IMR-90 (cell line): Measurements from ENCODE around the gene CACUL1. TPM values are rescaled to one million over a fixed set of nuclear protein-coding genes. Genes with fewer than 3 reads are reported as not detected.
"Not testable (repeated sequence)": the region's sequence is repeated elsewhere in the genome, so short reads cannot be mapped to it uniquely, and the experiment has no call there.

Source experiments
- ATAC-seq: fragments of 200-7000 bp; cut with Tn5 transposase; 2 replicates; pipeline ENCODE4 v1.9.1; 2020; ENCODE audit warnings: low read depth, mild to moderate bottlenecking, moderate library complexity
- BruUV-seq: library from RNA; stranded (reverse); fragments of 400-500 nt; replicated peaks from 2 replicates; lab custom pipeline; 2021; lab: Mats Ljungman, UMichigan
- CTCF ChIA-PET: fragments of 300-600 bp; formaldehyde crosslinking; extraction: SDS; loops from one replicate; lab custom pipeline; 2021; ENCODE audit warnings: antibody characterized with exemption; lab: Yijun Ruan, JAX
- POLR2A ChIA-PET: fragments of 300-600 bp; sonication (Branson Sonifier 250); formaldehyde crosslinking; loops from one replicate; lab custom pipeline; 2022; ENCODE audit warnings: antibody characterized with exemption; ENCODE audit not compliant: unreplicated experiment; lab: Charles Lee
- DNase-seq: peaks from one replicate; pipeline ENCODE4 v3.0.0; 2013
- H2AFZ ChIP-seq: replicated peaks from 2 replicates; pipeline ENCODE3; 2013; ENCODE audit warnings: low read length, mild to moderate bottlenecking; ENCODE audit not compliant: poor library complexity
- H2AK5ac ChIP-seq: 2 replicates; pipeline ENCODE4 v1.6.1; 2013; ENCODE audit warnings: low read depth, low read length, inconsistent platforms
- H2AK9ac ChIP-seq: replicated peaks from 2 replicates; pipeline ENCODE3; 2013; ENCODE audit warnings: mild to moderate bottlenecking, low read depth, low read length, moderate library complexity; ENCODE audit not compliant: poor library complexity
- H2BK120ac ChIP-seq: 2 replicates; pipeline ENCODE4 v1.6.1; 2013; ENCODE audit warnings: low read depth, low read length, inconsistent platforms
- H2BK15ac ChIP-seq: 3 replicates; pipeline ENCODE4 v1.6.1; 2013; ENCODE audit warnings: low read depth, low read length, inconsistent platforms
- H2BK20ac ChIP-seq: 2 replicates; pipeline ENCODE4 v1.6.1; 2013; ENCODE audit warnings: low read depth, mild to moderate bottlenecking, inconsistent platforms, low read length, moderate library complexity
- H2BK5ac ChIP-seq: 2 replicates; pipeline ENCODE4 v1.6.1; 2013; ENCODE audit warnings: mild to moderate bottlenecking, low read depth, low read length, inconsistent platforms; ENCODE audit not compliant: poor library complexity, severe bottlenecking
- H3K14ac ChIP-seq: replicated peaks from 2 replicates; pipeline ENCODE4 v1.6.1; 2013; ENCODE audit warnings: low read depth, low read length, inconsistent platforms
- H3K18ac ChIP-seq: 2 replicates; pipeline ENCODE4 v1.6.1; 2013; ENCODE audit warnings: low read depth, low read length, control low read depth
- H3K23ac ChIP-seq: 2 replicates; pipeline ENCODE4 v1.6.1; 2013; ENCODE audit warnings: low read depth, low read length, inconsistent platforms
- H3K27ac ChIP-seq: 2 replicates; pipeline ENCODE4 v1.5.1; 2013; ENCODE audit warnings: mild to moderate bottlenecking, control low read depth, low read length; ENCODE audit not compliant: insufficient read depth
- H3K27me3 ChIP-seq: 2 replicates; pipeline ENCODE4 v1.6.1; 2013; ENCODE audit warnings: low read length; ENCODE audit not compliant: control insufficient read depth, insufficient read depth
- H3K36me3 ChIP-seq: 2 replicates; pipeline ENCODE4 v1.6.1; 2013; ENCODE audit warnings: low read length, mixed read lengths; ENCODE audit not compliant: control insufficient read depth, insufficient read depth
- H3K4ac ChIP-seq: 2 replicates; pipeline ENCODE4 v1.6.1; 2013; ENCODE audit warnings: low read depth, low read length, inconsistent platforms
- H3K4me1 ChIP-seq: 2 replicates; pipeline ENCODE4 v1.6.1; 2013; ENCODE audit warnings: low read length, mixed read lengths; ENCODE audit not compliant: control insufficient read depth, insufficient read depth
- H3K4me2 ChIP-seq: 2 replicates; pipeline ENCODE4 v1.6.1; 2013; ENCODE audit warnings: low read depth, mild to moderate bottlenecking, control low read depth, low read length, moderate library complexity
- H3K4me3 ChIP-seq: 2 replicates; pipeline ENCODE4 v1.5.1; 2013; ENCODE audit warnings: low read depth, mild to moderate bottlenecking, control low read depth, low read length, moderate library complexity; ENCODE audit not compliant: insufficient read depth
- H3K56ac ChIP-seq: 2 replicates; pipeline ENCODE4 v1.6.1; 2013; ENCODE audit warnings: low read length, inconsistent platforms; ENCODE audit not compliant: insufficient read depth; ENCODE audit errors: extremely low read depth
- H3K79me1 ChIP-seq, 2 experiments: 2 replicates each; pipeline ENCODE4 v1.6.1; 2013; ENCODE audit warnings: low read length in 2 of 2, inconsistent platforms in 1 of 2, low read depth in 1 of 2
- H3K9ac ChIP-seq: 2 replicates; pipeline ENCODE4 v1.6.1; 2013; ENCODE audit warnings: low read depth, low read length, control low read depth
- H3K9me1 ChIP-seq: 2 replicates; pipeline ENCODE4 v1.6.1; 2013; ENCODE audit warnings: low read length, inconsistent platforms; ENCODE audit not compliant: insufficient read depth
- H3K9me3 ChIP-seq: 2 replicates; pipeline ENCODE4 v1.6.1; 2013; ENCODE audit warnings: low read length; ENCODE audit not compliant: control insufficient read depth, insufficient read depth
- H4K20me1 ChIP-seq: 2 replicates; pipeline ENCODE4 v1.6.1; 2013; ENCODE audit warnings: low read length, inconsistent platforms; ENCODE audit not compliant: insufficient read depth
- H4K5ac ChIP-seq: 2 replicates; pipeline ENCODE4 v1.6.1; 2013; ENCODE audit warnings: mild to moderate bottlenecking, low read depth, low read length, control low read depth
- H4K8ac ChIP-seq, 2 experiments: 2 replicates each; pipeline ENCODE4 v1.6.1; 2013; ENCODE audit warnings: low read depth in 2 of 2, low read length in 2 of 2, control low read depth in 1 of 2, inconsistent platforms in 1 of 2
- H4K91ac ChIP-seq: 2 replicates; pipeline ENCODE4 v1.6.1; 2013; ENCODE audit warnings: low read depth, low read length, inconsistent platforms; ENCODE audit not compliant: insufficient read depth
- WGBS, 2 experiments: methylation state at CpG; one replicate each; pipeline versions ENCODE4 v1.1.5 to v1.1.7; 2013; ENCODE audit warnings: missing lambda C conversion rate in 2 of 2; ENCODE audit not compliant: insufficient read length in 1 of 2; ENCODE audit errors: extremely low coverage in 2 of 2; 5-methylcytosine and 5-hydroxymethylcytosine counted together
- dilution Hi-C: fragments of 300-500 bp; cut with HindIII; formaldehyde crosslinking; loops from one replicate; pipeline ENCODE4 v1.14.3; 2018; ENCODE audit warnings: low sequenced_read_pairs; ENCODE audit not compliant: unreplicated experiment
- in situ Hi-C: fragments of 300-500 bp; cut with MboI; formaldehyde crosslinking; loops from 3 replicates; pipeline ENCODE4 v1.14.3; 2019; ENCODE audit warnings: low sequenced_read_pairs, inconsistent platforms, mixed read lengths
- intact Hi-C: fragments of 100-400 bp; cut with micrococcal nuclease; formaldehyde crosslinking; loops from 2 replicates; pipeline ENCODE4 v1.10.0; 2022
- polyA plus RNA-seq, 3 experiments: library from polyadenylated mRNA; depleted of rRNA; stranded (reverse); fragments of >200 nt; gene quantifications; 2 replicates each; pipeline ENCODE4 v1.2.3, GENCODE V29; 2012; ENCODE audit warnings: low replicate concordance in 1 of 3
- total RNA-seq: library from RNA; depleted of rRNA; stranded (reverse); fragments of >200 nt; gene quantifications from 2 replicates; pipeline ENCODE4 v1.2.3, GENCODE V29; 2012

The CACUL1 gene
- total and polyA plus RNA-seq, 2 of the 4 experiments (the other 2 are of a cell fraction): 5.3 to 23.5 TPM

- in situ Hi-C loops, H3K18ac ChIP-seq, DNase-seq, H4K5ac ChIP-seq, H2BK15ac ChIP-seq, POLR2A ChIA-PET, H4K20me1 ChIP-seq, H2BK120ac ChIP-seq, H3K9me3 ChIP-seq, H3K9ac ChIP-seq, H3K4ac ChIP-seq, BruUV-seq, H4K8ac ChIP-seq, H3K36me3 ChIP-seq, H4K91ac ChIP-seq, H3K4me3 ChIP-seq, ATAC-seq, H3K4me2 ChIP-seq, H3K27me3 ChIP-seq, H2BK5ac ChIP-seq, H3K14ac ChIP-seq, CTCF ChIA-PET, H3K56ac ChIP-seq, dilution Hi-C loops, H3K23ac ChIP-seq, H3K9me1 ChIP-seq, H2AK5ac ChIP-seq, H3K79me1 ChIP-seq, H3K27ac ChIP-seq, H2AK9ac ChIP-seq, H3K4me1 ChIP-seq, H2BK20ac ChIP-seq, H2AFZ ChIP-seq, intact Hi-C loops: not testable (repeated sequence)
- WGBS, 2 experiments: 100% methylated on average over 1 of the region's 3 CpGs; no CpG with 5 or more reads in 1 of the 2 experiments
Observed at GRCh38 chr10:118671221-118671620, 83.5 kb downstream of the CACUL1 start.
